GM12872 (cell line): ENCODE results near the gene VAMP5.

Experiments
- TF ChIP-seq, protein P1 (sequence below): IDR thresholded peaks from 3 replicates; pipeline ENCODE4 v1.5.1; 2011; ENCODE audit warnings: low read depth, mild to moderate bottlenecking, low read length, moderate library complexity; ENCODE audit not compliant: insufficient read depth

The VAMP5 gene

DNA sequence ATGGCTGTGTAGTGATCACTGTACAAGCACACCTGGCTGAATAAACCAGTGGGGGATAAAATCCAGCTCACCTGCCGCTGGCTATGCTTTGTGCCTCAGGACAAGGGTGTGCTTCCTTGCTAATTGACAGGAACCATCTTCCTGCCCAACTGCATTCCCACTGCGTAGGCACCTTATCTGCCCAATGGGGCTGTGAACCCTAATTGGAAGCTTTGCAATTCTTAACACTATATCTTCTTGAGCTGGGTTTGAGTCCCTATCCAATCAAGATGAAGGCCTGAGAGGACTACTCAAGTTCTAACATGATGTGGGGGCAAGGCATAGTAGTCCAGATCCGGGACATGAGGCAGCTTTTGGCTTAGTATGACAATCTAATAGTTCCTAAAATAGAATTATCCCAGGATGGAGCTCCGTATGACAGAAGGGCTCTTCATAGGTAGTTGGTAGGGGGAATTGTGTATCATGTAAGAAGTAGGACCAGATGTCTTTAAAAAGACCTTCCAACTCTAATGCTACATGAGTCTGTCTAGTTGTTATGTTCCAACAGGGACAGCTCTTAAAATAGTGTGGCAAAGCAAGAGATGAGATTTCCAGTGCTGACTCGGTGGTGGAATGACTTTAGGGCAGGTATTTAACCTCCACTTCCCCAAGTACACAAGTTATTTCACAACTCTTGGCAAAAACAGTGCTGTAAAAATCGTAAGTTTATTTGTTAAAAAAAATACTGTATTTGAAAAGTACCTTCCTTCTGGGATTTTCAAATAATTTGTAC lies 20.5 kb downstream of the VAMP5 start:
- TF ChIP-seq, protein P1, sequence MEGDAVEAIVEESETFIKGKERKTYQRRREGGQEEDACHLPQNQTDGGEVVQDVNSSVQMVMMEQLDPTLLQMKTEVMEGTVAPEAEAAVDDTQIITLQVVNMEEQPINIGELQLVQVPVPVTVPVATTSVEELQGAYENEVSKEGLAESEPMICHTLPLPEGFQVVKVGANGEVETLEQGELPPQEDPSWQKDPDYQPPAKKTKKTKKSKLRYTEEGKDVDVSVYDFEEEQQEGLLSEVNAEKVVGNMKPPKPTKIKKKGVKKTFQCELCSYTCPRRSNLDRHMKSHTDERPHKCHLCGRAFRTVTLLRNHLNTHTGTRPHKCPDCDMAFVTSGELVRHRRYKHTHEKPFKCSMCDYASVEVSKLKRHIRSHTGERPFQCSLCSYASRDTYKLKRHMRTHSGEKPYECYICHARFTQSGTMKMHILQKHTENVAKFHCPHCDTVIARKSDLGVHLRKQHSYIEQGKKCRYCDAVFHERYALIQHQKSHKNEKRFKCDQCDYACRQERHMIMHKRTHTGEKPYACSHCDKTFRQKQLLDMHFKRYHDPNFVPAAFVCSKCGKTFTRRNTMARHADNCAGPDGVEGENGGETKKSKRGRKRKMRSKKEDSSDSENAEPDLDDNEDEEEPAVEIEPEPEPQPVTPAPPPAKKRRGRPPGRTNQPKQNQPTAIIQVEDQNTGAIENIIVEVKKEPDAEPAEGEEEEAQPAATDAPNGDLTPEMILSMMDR = no peak

DNA sequence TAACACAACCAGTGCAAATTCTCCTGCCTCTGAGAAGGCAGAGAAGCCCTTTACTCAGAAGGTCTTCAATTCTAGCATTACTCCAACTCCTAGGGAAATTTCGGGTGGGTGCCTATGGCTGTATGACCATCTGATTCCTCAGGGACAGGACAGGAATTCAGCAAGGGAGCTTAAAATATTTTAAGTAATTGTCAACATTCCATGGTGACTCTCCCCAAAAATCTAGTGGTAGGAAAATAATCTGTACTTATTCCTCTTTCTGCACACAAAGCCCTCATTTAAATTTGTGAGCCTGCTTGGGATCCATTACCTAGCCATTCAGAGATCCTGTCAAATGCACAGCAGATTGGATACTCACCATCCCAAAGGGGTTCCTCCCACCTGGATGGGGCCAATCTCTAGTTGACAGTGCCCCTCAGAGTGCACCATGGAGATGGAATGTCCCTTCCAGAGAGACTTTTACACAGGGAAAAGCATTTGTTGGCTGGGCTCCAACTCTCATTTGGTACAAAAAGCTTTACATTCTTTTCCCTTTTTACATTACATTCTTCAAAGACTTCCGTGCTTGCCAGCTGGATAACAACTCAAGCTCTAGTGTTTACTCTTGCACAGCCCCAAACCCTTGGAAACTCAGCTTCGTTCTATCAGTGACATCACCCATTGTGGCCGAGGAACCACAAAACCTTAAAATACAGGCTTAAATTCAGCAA lies 21.3 kb downstream of the VAMP5 start:
- TF ChIP-seq, protein P1 = no peak

DNA sequence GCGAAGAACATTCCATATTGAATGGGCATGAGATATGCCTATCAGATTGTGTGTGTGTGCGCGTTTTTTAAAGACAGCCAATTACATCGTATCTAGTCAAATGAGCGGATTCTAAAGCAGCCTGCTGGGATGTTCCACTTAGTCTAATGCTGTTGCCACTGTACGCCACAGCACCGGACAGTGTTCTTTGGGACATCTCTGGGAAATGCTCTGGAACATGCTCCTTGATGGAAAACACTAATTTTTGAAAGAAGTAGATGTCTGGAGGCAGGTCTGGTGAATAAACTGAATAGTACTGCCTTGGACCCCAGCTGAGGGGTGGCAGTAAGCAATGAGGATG lies 21.9 kb downstream of the VAMP5 start:
- TF ChIP-seq, protein P1 = no peak

DNA sequence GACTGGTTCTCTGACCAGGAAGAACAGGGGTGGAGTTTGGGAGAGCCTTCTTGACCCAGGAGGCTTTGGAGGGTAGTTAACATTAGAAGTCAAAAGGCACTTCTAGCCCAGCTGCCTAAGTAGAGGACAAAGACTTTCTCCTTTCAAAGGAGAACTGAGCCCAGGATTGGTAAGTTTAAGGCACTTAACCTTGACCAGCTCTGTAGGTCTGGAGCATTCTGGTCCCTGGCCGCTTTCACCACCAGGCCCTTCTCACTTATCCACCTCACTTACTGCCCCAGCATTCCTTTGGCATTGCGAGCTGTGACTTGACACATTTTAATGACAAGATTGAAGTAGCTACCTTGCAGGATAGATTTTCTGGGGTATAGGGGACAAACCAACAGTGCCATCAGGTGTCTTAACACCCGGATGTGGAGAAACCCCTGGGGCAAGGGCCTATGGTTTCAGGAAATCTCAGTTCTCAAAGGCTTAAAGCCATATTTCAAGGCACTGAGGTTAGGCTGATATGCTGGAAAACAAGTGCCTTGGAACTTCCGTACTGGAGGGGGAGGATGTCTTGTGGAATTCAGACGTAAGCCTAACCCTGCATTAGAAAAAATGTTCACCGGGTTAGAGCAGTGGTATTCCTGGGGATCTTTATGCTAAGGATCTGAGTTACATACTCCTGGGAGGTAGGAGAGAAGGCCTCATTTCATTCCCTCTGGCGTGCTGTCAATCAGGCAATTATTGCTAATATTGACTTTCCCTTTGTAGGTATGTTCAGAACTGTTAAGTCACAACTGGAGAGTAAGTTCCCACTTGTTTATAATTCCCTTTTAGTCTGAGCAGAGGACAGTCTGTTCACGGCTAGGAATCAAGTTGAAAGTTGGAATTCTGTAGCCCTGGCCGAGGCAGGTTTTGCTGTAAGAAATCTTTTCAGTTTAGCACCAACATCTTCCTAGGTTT lies 23.3 kb downstream of the VAMP5 start:
- TF ChIP-seq, protein P1 = no peak

DNA sequence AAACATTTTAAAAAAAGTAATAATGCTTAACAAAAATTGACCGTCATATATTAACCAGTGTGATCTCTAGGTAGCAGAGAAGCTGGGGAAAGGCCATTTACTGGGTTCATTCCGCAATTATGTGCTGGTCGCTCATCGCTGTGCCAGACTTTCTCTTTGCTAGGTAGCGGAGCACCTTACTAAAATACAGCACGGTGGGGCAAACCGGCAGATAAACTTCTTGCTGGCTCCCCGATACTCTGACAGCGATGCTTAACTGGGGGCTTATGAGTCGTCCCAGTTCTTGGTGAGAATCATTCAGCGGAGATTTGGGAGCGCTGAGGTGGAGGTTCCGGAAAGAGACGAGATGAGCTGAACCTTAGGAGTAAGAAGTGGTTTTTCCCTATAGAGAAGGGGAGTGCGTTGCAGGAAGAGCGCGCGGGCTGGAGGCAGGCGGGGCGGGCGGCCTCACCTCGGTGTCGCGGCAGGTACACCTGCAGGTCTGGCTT lies 27.0 kb downstream of the VAMP5 start:
- TF ChIP-seq, protein P1 = no peak

DNA sequence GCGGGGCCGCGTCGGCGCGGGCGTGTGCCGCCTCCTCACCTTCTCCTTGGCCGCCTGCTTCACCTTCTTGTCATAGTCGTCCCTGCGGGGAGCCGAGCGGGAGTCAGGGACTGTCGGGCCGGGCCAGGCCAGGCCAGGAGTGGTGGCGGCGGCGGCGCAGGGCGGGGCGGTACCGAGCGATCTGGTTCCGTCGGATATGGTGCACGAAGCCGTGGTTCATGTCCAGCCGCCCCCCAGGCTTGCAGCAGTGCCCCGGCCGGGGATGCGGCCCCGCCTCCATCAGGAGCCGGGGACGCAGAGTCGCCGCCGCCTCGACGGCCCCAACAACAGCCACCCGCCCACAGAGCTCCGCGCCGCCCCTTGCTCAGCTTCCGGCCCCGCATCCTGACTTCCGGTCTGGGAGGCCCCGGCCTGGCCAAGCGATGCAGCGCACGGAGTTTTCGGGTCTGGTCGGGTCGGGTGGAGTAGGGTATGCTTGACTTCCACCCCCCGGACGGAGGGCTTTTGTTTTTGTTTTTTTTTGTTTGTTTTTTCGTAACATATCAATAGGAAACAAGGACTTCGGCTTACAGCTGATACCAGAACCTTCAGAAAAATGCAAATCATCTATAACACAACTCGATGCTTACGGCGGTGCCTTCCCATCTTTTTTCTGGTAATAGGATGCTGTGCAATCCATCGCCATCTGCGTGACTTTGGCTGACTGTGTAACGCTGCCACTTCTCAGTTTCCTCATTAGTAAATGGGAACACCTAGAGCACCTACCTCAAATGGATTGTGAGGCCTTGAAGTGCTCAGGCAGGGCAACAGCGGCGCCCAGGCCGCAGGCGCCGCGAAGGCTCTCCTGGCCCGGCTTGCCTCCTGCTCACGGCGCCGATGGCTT lies 27.7 kb downstream of the VAMP5 start, which contains the start of gene C2orf68:
Gene C2orf68, minus strand, starts transcription at position 362 of the 883 bp plus-strand sequence. Its CDS starts 82 bp downstream, at position 280.
- TF ChIP-seq, protein P1 = no peak
